ENCODE data around the gene TMC3.

Gene TMC3

GRCh38 chr15:81380668-81381067 lies 6.7 kb upstream of the TMC3 start:
- Histone ChIP-seq H3K9me3 (ENCODE audit: severe bottlenecking) (no peaks in the 10 kb centered on the region), H3K27me3 (ENCODE audit: insufficient read depth, low read depth, severe bottlenecking) (no peaks in the 10 kb centered on the region), H3K27ac (no peak overlapping the region), H3K36me3 (no peaks in the 10 kb centered on the region), H3K4me3 (ENCODE audit: low read depth, low read length) (no peak overlapping the region)
- no peak for TF ChIP-seq CTCF (IDR thresholded peaks at IDR 0.05; ENCODE audit: low read depth, low read length)
- DNase-seq = no peak

- Histone ChIP-seq H3K27ac (no peak overlapping the region), H3K36me3 (no peaks in the 10 kb centered on the region), H3K4me3 (ENCODE audit: low read depth, low read length) (no peak overlapping the region), H3K27me3 (ENCODE audit: insufficient read depth, low read depth, severe bottlenecking) (no peaks in the 10 kb centered on the region), H3K9me3 (ENCODE audit: severe bottlenecking) (no peaks in the 10 kb centered on the region)
- no peak for DNase-seq
- no peak for TF ChIP-seq CTCF (IDR thresholded peaks at IDR 0.05; ENCODE audit: low read depth, low read length)
Measured at GRCh38 chr15:81380203-81380602, 6.2 kb upstream of the TMC3 start.

DNA sequence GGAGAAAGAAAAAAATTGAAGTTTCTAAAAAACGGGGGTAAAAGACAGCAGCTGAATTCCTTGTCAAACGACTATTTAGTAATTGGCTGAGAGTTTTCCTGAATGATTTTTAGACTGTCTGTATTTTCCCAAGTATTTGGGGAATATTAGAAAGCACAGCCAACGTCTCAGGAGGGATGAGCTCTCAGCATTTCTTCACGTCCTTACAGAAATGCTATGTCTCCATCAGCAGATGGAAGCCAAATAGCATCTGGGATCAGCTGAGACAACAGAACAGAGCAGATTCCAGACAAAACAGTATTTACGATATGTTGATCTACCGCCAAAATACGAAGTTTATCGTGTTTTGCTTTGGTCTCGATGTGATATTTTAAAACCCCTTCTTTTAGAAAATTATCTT lies 5.3 kb upstream of the TMC3 start:
- no peak overlapping the region for H3K27ac ChIP-seq
- H3K9me3 ChIP-seq (ENCODE audit: severe bottlenecking) = no peaks in the 10 kb centered on the region
- no peaks in the 10 kb centered on the region for H3K36me3 ChIP-seq
- no peak overlapping the region for H3K4me3 ChIP-seq (ENCODE audit: low read depth, low read length)
- no peak for DNase-seq
- H3K27me3 ChIP-seq (ENCODE audit: insufficient read depth, low read depth, severe bottlenecking) = no peaks in the 10 kb centered on the region
- TF ChIP-seq CTCF (IDR thresholded peaks at IDR 0.05; ENCODE audit: low read depth, low read length) = no peak

DNA sequence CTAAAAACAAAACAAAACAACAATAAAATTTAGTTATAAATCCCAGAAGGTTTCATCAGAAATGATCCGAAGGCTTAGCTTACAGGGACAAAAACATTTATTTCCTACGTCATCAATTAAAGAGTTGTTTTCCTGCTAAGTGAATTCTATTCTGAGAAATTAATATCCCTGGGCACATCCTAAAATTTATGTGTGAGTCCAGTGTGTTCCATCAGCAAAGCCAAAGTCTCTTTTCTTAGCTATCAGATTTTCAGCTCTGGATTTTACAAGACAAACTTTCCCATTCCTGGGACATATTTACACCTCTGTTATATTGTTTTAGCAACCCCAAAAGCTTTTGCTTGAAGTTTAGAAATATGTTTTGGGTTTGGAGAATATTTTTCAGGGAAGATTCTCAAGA lies 4.4 kb upstream of the TMC3 start:
- DNase-seq = no peak
- H3K9me3 ChIP-seq (ENCODE audit: severe bottlenecking) = no peaks in the 10 kb centered on the region
- no peak overlapping the region for H3K4me3 ChIP-seq (ENCODE audit: low read depth, low read length)
- no peak overlapping the region for H3K27ac ChIP-seq
- H3K36me3 ChIP-seq = no peaks in the 10 kb centered on the region
- H3K27me3 ChIP-seq (ENCODE audit: insufficient read depth, low read depth, severe bottlenecking) = peaks cover 2% of the 10 kb centered on the region
- no peak for TF ChIP-seq CTCF (IDR thresholded peaks at IDR 0.05; ENCODE audit: low read depth, low read length)

GRCh38 chr15:81377871-81378270 lies 3.9 kb upstream of the TMC3 start:
- Histone ChIP-seq H3K27ac (no peak overlapping the region), H3K36me3 (no peaks in the 10 kb centered on the region), H3K4me3 (ENCODE audit: low read depth, low read length) (no peak overlapping the region), H3K27me3 (ENCODE audit: insufficient read depth, low read depth, severe bottlenecking) (peaks cover 5% of the 10 kb centered on the region), H3K9me3 (ENCODE audit: severe bottlenecking) (no peaks in the 10 kb centered on the region)
- no peak for DNase-seq
- no peak for TF ChIP-seq CTCF (IDR thresholded peaks at IDR 0.05; ENCODE audit: low read depth, low read length)

- Histone ChIP-seq H3K27ac (no peak overlapping the region), H3K36me3 (no peaks in the 10 kb centered on the region), H3K4me3 (ENCODE audit: low read depth, low read length) (no peak overlapping the region), H3K27me3 (ENCODE audit: insufficient read depth, low read depth, severe bottlenecking) (peaks cover 5% of the 10 kb centered on the region), H3K9me3 (ENCODE audit: severe bottlenecking) (no peaks in the 10 kb centered on the region)
- no peak for DNase-seq
- TF ChIP-seq CTCF (IDR thresholded peaks at IDR 0.05; ENCODE audit: low read depth, low read length) = no peak
Measured at GRCh38 chr15:81376231-81376630, 2.2 kb upstream of the TMC3 start.

Measured in WERI-Rb-1 (cell line).